IMR-90 (cell line): ENCODE measurements around the gene HORMAD1. TPM values are rescaled to one million over a fixed set of nuclear protein-coding genes. Genes with fewer than 3 reads are reported as not detected.

Experiments used
- ATAC-seq: fragments of 200-7000 bp; cut with Tn5 transposase; 2 replicates; pipeline ENCODE4 v1.9.1; 2020; ENCODE audit warnings: low read depth, mild to moderate bottlenecking, moderate library complexity
- BruUV-seq: library from RNA; stranded (reverse); fragments of 400-500 nt; replicated peaks from 2 replicates; lab custom pipeline; 2021; lab: Mats Ljungman, UMichigan
- CTCF ChIA-PET: fragments of 300-600 bp; formaldehyde crosslinking; extraction: SDS; loops from one replicate; lab custom pipeline; 2021; ENCODE audit warnings: antibody characterized with exemption; lab: Yijun Ruan, JAX
- POLR2A ChIA-PET: fragments of 300-600 bp; sonication (Branson Sonifier 250); formaldehyde crosslinking; loops from one replicate; lab custom pipeline; 2022; ENCODE audit warnings: antibody characterized with exemption; ENCODE audit not compliant: unreplicated experiment; lab: Charles Lee
- DNase-seq: peaks from one replicate; pipeline ENCODE4 v3.0.0; 2013
- H2AFZ ChIP-seq: replicated peaks from 2 replicates; pipeline ENCODE3; 2013; ENCODE audit warnings: low read length, mild to moderate bottlenecking; ENCODE audit not compliant: poor library complexity
- H2AK5ac ChIP-seq: 2 replicates; pipeline ENCODE4 v1.6.1; 2013; ENCODE audit warnings: low read depth, low read length, inconsistent platforms
- H2AK9ac ChIP-seq: replicated peaks from 2 replicates; pipeline ENCODE3; 2013; ENCODE audit warnings: mild to moderate bottlenecking, low read depth, low read length, moderate library complexity; ENCODE audit not compliant: poor library complexity
- H2BK120ac ChIP-seq: 2 replicates; pipeline ENCODE4 v1.6.1; 2013; ENCODE audit warnings: low read depth, low read length, inconsistent platforms
- H2BK15ac ChIP-seq: 3 replicates; pipeline ENCODE4 v1.6.1; 2013; ENCODE audit warnings: low read depth, low read length, inconsistent platforms
- H2BK20ac ChIP-seq: 2 replicates; pipeline ENCODE4 v1.6.1; 2013; ENCODE audit warnings: low read depth, mild to moderate bottlenecking, inconsistent platforms, low read length, moderate library complexity
- H2BK5ac ChIP-seq: 2 replicates; pipeline ENCODE4 v1.6.1; 2013; ENCODE audit warnings: mild to moderate bottlenecking, low read depth, low read length, inconsistent platforms; ENCODE audit not compliant: poor library complexity, severe bottlenecking
- H3K14ac ChIP-seq: replicated peaks from 2 replicates; pipeline ENCODE4 v1.6.1; 2013; ENCODE audit warnings: low read depth, low read length, inconsistent platforms
- H3K18ac ChIP-seq: 2 replicates; pipeline ENCODE4 v1.6.1; 2013; ENCODE audit warnings: low read depth, low read length, control low read depth
- H3K23ac ChIP-seq: 2 replicates; pipeline ENCODE4 v1.6.1; 2013; ENCODE audit warnings: low read depth, low read length, inconsistent platforms
- H3K27ac ChIP-seq: 2 replicates; pipeline ENCODE4 v1.5.1; 2013; ENCODE audit warnings: mild to moderate bottlenecking, control low read depth, low read length; ENCODE audit not compliant: insufficient read depth
- H3K27me3 ChIP-seq: 2 replicates; pipeline ENCODE4 v1.6.1; 2013; ENCODE audit warnings: low read length; ENCODE audit not compliant: control insufficient read depth, insufficient read depth
- H3K36me3 ChIP-seq: 2 replicates; pipeline ENCODE4 v1.6.1; 2013; ENCODE audit warnings: low read length, mixed read lengths; ENCODE audit not compliant: control insufficient read depth, insufficient read depth
- H3K4ac ChIP-seq: 2 replicates; pipeline ENCODE4 v1.6.1; 2013; ENCODE audit warnings: low read depth, low read length, inconsistent platforms
- H3K4me1 ChIP-seq: 2 replicates; pipeline ENCODE4 v1.6.1; 2013; ENCODE audit warnings: low read length, mixed read lengths; ENCODE audit not compliant: control insufficient read depth, insufficient read depth
- H3K4me2 ChIP-seq: 2 replicates; pipeline ENCODE4 v1.6.1; 2013; ENCODE audit warnings: low read depth, mild to moderate bottlenecking, control low read depth, low read length, moderate library complexity
- H3K4me3 ChIP-seq: 2 replicates; pipeline ENCODE4 v1.5.1; 2013; ENCODE audit warnings: low read depth, mild to moderate bottlenecking, control low read depth, low read length, moderate library complexity; ENCODE audit not compliant: insufficient read depth
- H3K56ac ChIP-seq: 2 replicates; pipeline ENCODE4 v1.6.1; 2013; ENCODE audit warnings: low read length, inconsistent platforms; ENCODE audit not compliant: insufficient read depth; ENCODE audit errors: extremely low read depth
- H3K79me1 ChIP-seq, 2 experiments: 2 replicates each; pipeline ENCODE4 v1.6.1; 2013; ENCODE audit warnings: low read length in 2 of 2, inconsistent platforms in 1 of 2, low read depth in 1 of 2
- H3K9ac ChIP-seq: 2 replicates; pipeline ENCODE4 v1.6.1; 2013; ENCODE audit warnings: low read depth, low read length, control low read depth
- H3K9me1 ChIP-seq: 2 replicates; pipeline ENCODE4 v1.6.1; 2013; ENCODE audit warnings: low read length, inconsistent platforms; ENCODE audit not compliant: insufficient read depth
- H3K9me3 ChIP-seq: 2 replicates; pipeline ENCODE4 v1.6.1; 2013; ENCODE audit warnings: low read length; ENCODE audit not compliant: control insufficient read depth, insufficient read depth
- H4K20me1 ChIP-seq: 2 replicates; pipeline ENCODE4 v1.6.1; 2013; ENCODE audit warnings: low read length, inconsistent platforms; ENCODE audit not compliant: insufficient read depth
- H4K5ac ChIP-seq: 2 replicates; pipeline ENCODE4 v1.6.1; 2013; ENCODE audit warnings: mild to moderate bottlenecking, low read depth, low read length, control low read depth
- H4K8ac ChIP-seq, 2 experiments: 2 replicates each; pipeline ENCODE4 v1.6.1; 2013; ENCODE audit warnings: low read depth in 2 of 2, low read length in 2 of 2, control low read depth in 1 of 2, inconsistent platforms in 1 of 2
- H4K91ac ChIP-seq: 2 replicates; pipeline ENCODE4 v1.6.1; 2013; ENCODE audit warnings: low read depth, low read length, inconsistent platforms; ENCODE audit not compliant: insufficient read depth
- BHLHE40 ChIP-seq: fragments of 150-350 bp; IDR thresholded peaks from 2 replicates; pipeline ENCODE4 v1.6.1; 2016; ENCODE audit warnings: mild to moderate bottlenecking, low read depth, low read length
- CHD1 ChIP-seq: IDR thresholded peaks from 2 replicates; pipeline ENCODE4 v1.6.1; 2012; ENCODE audit warnings: low read depth, low read length, improper control_type of control experiment
- CTCF ChIP-seq: conservative IDR thresholded peaks from 2 replicates; pipeline ENCODE4 v1.5.1; 2012; ENCODE audit warnings: mild to moderate bottlenecking, low read depth, low read length, improper control_type of control experiment
- ELK1 ChIP-seq: fragments of 150-350 bp; IDR thresholded peaks from 2 replicates; pipeline ENCODE4 v1.6.1; 2016; ENCODE audit warnings: low read depth, mild to moderate bottlenecking, low read length, moderate library complexity, borderline replicate concordance
- FOS ChIP-seq: fragments of 150-350 bp; IDR thresholded peaks from 2 replicates; pipeline ENCODE4 v1.6.1; 2016; ENCODE audit warnings: low read depth, low read length
- MAZ ChIP-seq: IDR thresholded peaks from 2 replicates; pipeline ENCODE4 v1.6.1; 2012; ENCODE audit warnings: low read depth, mild to moderate bottlenecking, low read length, improper control_type of control experiment, moderate library complexity, borderline replicate concordance
- MXI1 ChIP-seq: IDR thresholded peaks from 2 replicates; pipeline ENCODE4 v1.6.1; 2012; ENCODE audit warnings: low read depth, mild to moderate bottlenecking, low read length, moderate library complexity, borderline replicate concordance
- NFE2L2 ChIP-seq: fragments of 150-350 bp; IDR thresholded peaks from 2 replicates; pipeline ENCODE4 v1.6.1; 2016; ENCODE audit warnings: low read depth, mild to moderate bottlenecking, low read length
- POLR2A ChIP-seq: IDR thresholded peaks from 2 replicates; pipeline ENCODE4 v1.6.1; 2012; ENCODE audit warnings: mild to moderate bottlenecking, low read depth, low read length
- RAD21 ChIP-seq: IDR thresholded peaks from 2 replicates; pipeline ENCODE4 v1.6.1; 2012; ENCODE audit warnings: low read length, improper control_type of control experiment
- RFX5 ChIP-seq: IDR thresholded peaks from 2 replicates; pipeline ENCODE4 v1.8.0; 2012; ENCODE audit warnings: low read depth, mild to moderate bottlenecking, low read length, moderate library complexity
- USF2 ChIP-seq: fragments of 150-350 bp; IDR thresholded peaks from 2 replicates; pipeline ENCODE4 v1.6.1; 2017; ENCODE audit warnings: mild to moderate bottlenecking, antibody characterized with exemption, low read length, low read depth
- WGBS, 2 experiments: methylation state at CpG; one replicate each; pipeline versions ENCODE4 v1.1.5 to v1.1.7; 2013; ENCODE audit warnings: missing lambda C conversion rate in 2 of 2; ENCODE audit not compliant: insufficient read length in 1 of 2; ENCODE audit errors: extremely low coverage in 2 of 2; 5-methylcytosine and 5-hydroxymethylcytosine counted together
- dilution Hi-C: fragments of 300-500 bp; cut with HindIII; formaldehyde crosslinking; loops from one replicate; pipeline ENCODE4 v1.14.3; 2018; ENCODE audit warnings: low sequenced_read_pairs; ENCODE audit not compliant: unreplicated experiment
- in situ Hi-C: fragments of 300-500 bp; cut with MboI; formaldehyde crosslinking; loops from 3 replicates; pipeline ENCODE4 v1.14.3; 2019; ENCODE audit warnings: low sequenced_read_pairs, inconsistent platforms, mixed read lengths
- intact Hi-C: fragments of 100-400 bp; cut with micrococcal nuclease; formaldehyde crosslinking; loops from 2 replicates; pipeline ENCODE4 v1.10.0; 2022
- polyA plus RNA-seq, 3 experiments: library from polyadenylated mRNA; depleted of rRNA; stranded (reverse); fragments of >200 nt; gene quantifications; 2 replicates each; pipeline ENCODE4 v1.2.3, GENCODE V29; 2012; ENCODE audit warnings: low replicate concordance in 1 of 3
- total RNA-seq: library from RNA; depleted of rRNA; stranded (reverse); fragments of >200 nt; gene quantifications from 2 replicates; pipeline ENCODE4 v1.2.3, GENCODE V29; 2012

Gene HORMAD1
- total and polyA plus RNA-seq, 2 of the 4 experiments (the other 2 are of a cell fraction), result not detected

GRCh38 chr1:150761801-150762200 is 41.1 kb upstream of the HORMAD1 start:
- no peak for ATAC-seq
- Histone ChIP-seq H2BK15ac (no peak overlapping the region), H2AK5ac (no peak overlapping the region), H3K23ac (no peak overlapping the region), H4K5ac (no peak overlapping the region), H3K27me3 (no peaks in the 10 kb centered on the region), H3K9me3 (peaks cover 3% of the 10 kb centered on the region), H4K20me1 (no peaks in the 10 kb centered on the region; the same call in 1 of the 2 replicates), H3K56ac (no peak overlapping the region), H3K4me2 (no peak overlapping the region), H4K91ac (no peak overlapping the region), H3K14ac (no peak overlapping the region), H4K8ac (no peak overlapping the region), H2AK9ac (no peak overlapping the region), H3K27ac (no peak overlapping the region), H3K79me1 (no peaks in the 10 kb centered on the region), H3K4ac (no peak overlapping the region), H3K18ac (no peak overlapping the region), H2BK5ac (no peak overlapping the region), H3K9ac (no peak overlapping the region), H3K36me3 (no peaks in the 10 kb centered on the region), H2AFZ (no peak overlapping the region), H3K4me1 (peaks cover 11% of the 10 kb centered on the region), H2BK20ac (no peak overlapping the region), H3K4me3 (no peak overlapping the region), H3K9me1 (no peaks in the 10 kb centered on the region; the same call in 1 of the 2 replicates), H2BK120ac (no peak overlapping the region)
- CTCF ChIA-PET, result no interaction called here
- in situ Hi-C loops, result no loop called here
- BruUV-seq, result no TSS peak
- WGBS, 2 experiments, result no CpG with 5 or more reads among the region's 1 CpG
- no peak for DNase-seq
- TF ChIP-seq ELK1 (no peak), FOS (no peak), MAZ (no peak), BHLHE40 (no peak), CHD1 (no peak), RAD21 (no peak), RFX5 (no peak), MXI1 (no peak), USF2 (no peak), NFE2L2 (no peak), CTCF (no peak), POLR2A (no peak)
- POLR2A ChIA-PET, result no interaction called here
- dilution Hi-C loops, result no loop called here
- intact Hi-C loops, result no loop called here
